ENCODE data around the gene NCOA5. TPM values are rescaled to one million over a fixed set of nuclear protein-coding genes. Genes with fewer than 3 reads are reported as not detected.

The NCOA5 gene
- total and polyA plus RNA-seq, 9 of the 15 experiments (the other 6 are each of a cell fraction or from before 2014, with no cell fraction given), result 3.9 to 22.8 (median 13.8) TPM

Other genes starting within 250 kb of the NCOA5 start
Only the 7 nearest of the 13 such genes appear.
- 26.0 and 30.5 TPM in 2 replicates for gene CTSA, start 198.6 kb downstream of the NCOA5 start, total RNA-seq (2014; rRNA removed)
- 16.1 and 21.2 TPM in 2 replicates for gene CTSA, start 198.6 kb downstream of the NCOA5 start, total RNA-seq (2014; rRNA removed; fragmentation: Illumina TruSeq; extraction: Trizol)
- 40.5 and 42.9 TPM in 2 replicates for gene CTSA, start 198.6 kb downstream of the NCOA5 start, total RNA-seq (2015; rRNA removed; fragmentation: Illumina TruSeq; extraction: Trizol)
- 51.9 and 53.0 TPM in 2 replicates for gene CTSA, start 198.6 kb downstream of the NCOA5 start, total RNA-seq (2021)
- gene CTSA, start 198.6 kb downstream of the NCOA5 start, polyA plus RNA-seq (2011; rRNA removed), result 28.3 and 44.7 TPM in 2 replicates
- gene CTSA, start 198.6 kb downstream of the NCOA5 start, polyA plus RNA-seq (2014; fragmentation: Illumina TruSeq; extraction: Trizol), result 60.3 and 61.7 TPM in 2 replicates
- gene CTSA, start 198.6 kb downstream of the NCOA5 start, polyA plus RNA-seq (2014; fragmentation: Nextera tagmentation; extraction: Ambion mirVana), result 10 to 100 TPM in 1 of 2 experiments, 1 to 10 TPM in 1; 8.8 to 12.4 TPM
- 47.8 and 51.2 TPM in 2 replicates for gene CTSA, start 198.6 kb downstream of the NCOA5 start, polyA plus RNA-seq (2014; rRNA removed)
- gene PLTP, start 177.8 kb downstream of the NCOA5 start, total RNA-seq (2014; rRNA removed), result 18.6 and 28.2 TPM in 2 replicates
- 5.5 and 9.1 TPM in 2 replicates for gene PLTP, start 177.8 kb downstream of the NCOA5 start, total RNA-seq (2014; rRNA removed; fragmentation: Illumina TruSeq; extraction: Trizol)
- 16.8 and 17.6 TPM in 2 replicates for gene PLTP, start 177.8 kb downstream of the NCOA5 start, total RNA-seq (2015; rRNA removed; fragmentation: Illumina TruSeq; extraction: Trizol)
- 28.7 and 29.3 TPM in 2 replicates for gene PLTP, start 177.8 kb downstream of the NCOA5 start, total RNA-seq (2021)
- 12.2 and 24.1 TPM in 2 replicates for gene PLTP, start 177.8 kb downstream of the NCOA5 start, polyA plus RNA-seq (2011; rRNA removed)
- gene PLTP, start 177.8 kb downstream of the NCOA5 start, polyA plus RNA-seq (2014; fragmentation: Illumina TruSeq; extraction: Trizol), result 25.8 and 26.5 TPM in 2 replicates
- 1 to 10 TPM; 2.8 to 6.6 TPM for gene PLTP, start 177.8 kb downstream of the NCOA5 start, polyA plus RNA-seq (2014; fragmentation: Nextera tagmentation; extraction: Ambion mirVana)
- gene PLTP, start 177.8 kb downstream of the NCOA5 start, polyA plus RNA-seq (2014; rRNA removed), result 24.5 and 25.6 TPM in 2 replicates
- gene PCIF1, start 155.3 kb downstream of the NCOA5 start, total RNA-seq (2014; rRNA removed), result 9.8 and 12.3 TPM in 2 replicates
- 7.7 and 9.6 TPM in 2 replicates for gene PCIF1, start 155.3 kb downstream of the NCOA5 start, total RNA-seq (2014; rRNA removed; fragmentation: Illumina TruSeq; extraction: Trizol)
- gene PCIF1, start 155.3 kb downstream of the NCOA5 start, total RNA-seq (2015; rRNA removed; fragmentation: Illumina TruSeq; extraction: Trizol), result 9.7 and 11.3 TPM in 2 replicates
- 29.4 and 30.0 TPM in 2 replicates for gene PCIF1, start 155.3 kb downstream of the NCOA5 start, total RNA-seq (2021)
- 11.1 and 15.3 TPM in 2 replicates for gene PCIF1, start 155.3 kb downstream of the NCOA5 start, polyA plus RNA-seq (2011; rRNA removed)
- 27.8 and 33.7 TPM in 2 replicates for gene PCIF1, start 155.3 kb downstream of the NCOA5 start, polyA plus RNA-seq (2014; fragmentation: Illumina TruSeq; extraction: Trizol)
- 10 to 100 TPM in 1 of 2 experiments, 1 to 10 TPM in 1; 5.8 to 12.9 TPM for gene PCIF1, start 155.3 kb downstream of the NCOA5 start, polyA plus RNA-seq (2014; fragmentation: Nextera tagmentation; extraction: Ambion mirVana)
- gene PCIF1, start 155.3 kb downstream of the NCOA5 start, polyA plus RNA-seq (2014; rRNA removed), result 18.9 and 20.0 TPM in 2 replicates
- 11.6 and 14.0 TPM in 2 replicates for gene ZNF335, start 117.8 kb downstream of the NCOA5 start, total RNA-seq (2014; rRNA removed)
- 3.3 and 4.3 TPM in 2 replicates for gene ZNF335, start 117.8 kb downstream of the NCOA5 start, total RNA-seq (2014; rRNA removed; fragmentation: Illumina TruSeq; extraction: Trizol)
- gene ZNF335, start 117.8 kb downstream of the NCOA5 start, total RNA-seq (2015; rRNA removed; fragmentation: Illumina TruSeq; extraction: Trizol), result 7.6 and 7.7 TPM in 2 replicates
- gene ZNF335, start 117.8 kb downstream of the NCOA5 start, total RNA-seq (2021), result 13.8 and 16.0 TPM in 2 replicates
- 4.8 and 9.5 TPM in 2 replicates for gene ZNF335, start 117.8 kb downstream of the NCOA5 start, polyA plus RNA-seq (2011; rRNA removed)
- gene ZNF335, start 117.8 kb downstream of the NCOA5 start, polyA plus RNA-seq (2014; fragmentation: Illumina TruSeq; extraction: Trizol), result 9.0 and 12.6 TPM in 2 replicates
- under 1 TPM; 0.39 to 0.50 TPM for gene ZNF335, start 117.8 kb downstream of the NCOA5 start, polyA plus RNA-seq (2014; fragmentation: Nextera tagmentation; extraction: Ambion mirVana)
- 10.4 and 13.2 TPM in 2 replicates for gene ZNF335, start 117.8 kb downstream of the NCOA5 start, polyA plus RNA-seq (2014; rRNA removed)
- 0.04 TPM in 1 of 2 replicates, not detected in the other for gene MMP9, start 81.1 kb downstream of the NCOA5 start, total RNA-seq (2014; rRNA removed)
- not detected in 2 replicates for gene MMP9, start 81.1 kb downstream of the NCOA5 start, total RNA-seq (2014; rRNA removed; fragmentation: Illumina TruSeq; extraction: Trizol)
- not detected in 2 replicates for gene MMP9, start 81.1 kb downstream of the NCOA5 start, total RNA-seq (2015; rRNA removed; fragmentation: Illumina TruSeq; extraction: Trizol)
- not detected in 2 replicates for gene MMP9, start 81.1 kb downstream of the NCOA5 start, total RNA-seq (2021)
- gene MMP9, start 81.1 kb downstream of the NCOA5 start, polyA plus RNA-seq (2011; rRNA removed), result not detected in 2 replicates
- gene MMP9, start 81.1 kb downstream of the NCOA5 start, polyA plus RNA-seq (2014; fragmentation: Illumina TruSeq; extraction: Trizol), result not detected in 2 replicates
- gene MMP9, start 81.1 kb downstream of the NCOA5 start, polyA plus RNA-seq (2014; fragmentation: Nextera tagmentation; extraction: Ambion mirVana), result not detected
- gene MMP9, start 81.1 kb downstream of the NCOA5 start, polyA plus RNA-seq (2014; rRNA removed), result 0.07 TPM in 1 of 2 replicates, not detected in the other
- gene SLC12A5, start 60.7 kb downstream of the NCOA5 start, total RNA-seq (2014; rRNA removed), result 2.2 and 2.4 TPM in 2 replicates
- 0.36 and 1.4 TPM in 2 replicates for gene SLC12A5, start 60.7 kb downstream of the NCOA5 start, total RNA-seq (2014; rRNA removed; fragmentation: Illumina TruSeq; extraction: Trizol)
- gene SLC12A5, start 60.7 kb downstream of the NCOA5 start, total RNA-seq (2015; rRNA removed; fragmentation: Illumina TruSeq; extraction: Trizol), result 1.2 and 4.1 TPM in 2 replicates
- 5.3 and 6.2 TPM in 2 replicates for gene SLC12A5, start 60.7 kb downstream of the NCOA5 start, total RNA-seq (2021)
- 1.8 and 3.0 TPM in 2 replicates for gene SLC12A5, start 60.7 kb downstream of the NCOA5 start, polyA plus RNA-seq (2011; rRNA removed)
- gene SLC12A5, start 60.7 kb downstream of the NCOA5 start, polyA plus RNA-seq (2014; fragmentation: Illumina TruSeq; extraction: Trizol), result 6.2 and 6.7 TPM in 2 replicates
- 1 to 10 TPM in 1 of 2 experiments, under 1 TPM in 1; 0.71 to 2.1 TPM for gene SLC12A5, start 60.7 kb downstream of the NCOA5 start, polyA plus RNA-seq (2014; fragmentation: Nextera tagmentation; extraction: Ambion mirVana)
- gene SLC12A5, start 60.7 kb downstream of the NCOA5 start, polyA plus RNA-seq (2014; rRNA removed), result 7.5 and 8.5 TPM in 2 replicates
- 1.5 and 1.6 TPM in 2 replicates for gene CD40, start 28.4 kb upstream of the NCOA5 start, total RNA-seq (2014; rRNA removed)
- 1.1 and 1.3 TPM in 2 replicates for gene CD40, start 28.4 kb upstream of the NCOA5 start, total RNA-seq (2014; rRNA removed; fragmentation: Illumina TruSeq; extraction: Trizol)
- 0.64 and 0.76 TPM in 2 replicates for gene CD40, start 28.4 kb upstream of the NCOA5 start, total RNA-seq (2015; rRNA removed; fragmentation: Illumina TruSeq; extraction: Trizol)
- gene CD40, start 28.4 kb upstream of the NCOA5 start, total RNA-seq (2021), result 2.0 and 2.1 TPM in 2 replicates
- 2.2 and 3.7 TPM in 2 replicates for gene CD40, start 28.4 kb upstream of the NCOA5 start, polyA plus RNA-seq (2011; rRNA removed)
- 1.9 TPM in 2 replicates for gene CD40, start 28.4 kb upstream of the NCOA5 start, polyA plus RNA-seq (2014; fragmentation: Illumina TruSeq; extraction: Trizol)
- gene CD40, start 28.4 kb upstream of the NCOA5 start, polyA plus RNA-seq (2014; fragmentation: Nextera tagmentation; extraction: Ambion mirVana), result 1 to 10 TPM; 1.0 to 1.6 TPM
- gene CD40, start 28.4 kb upstream of the NCOA5 start, polyA plus RNA-seq (2014; rRNA removed), result 2.3 and 2.9 TPM in 2 replicates